IMR-90 (cell line): ENCODE measurements around the gene ATXN10. TPM values are rescaled to one million over a fixed set of nuclear protein-coding genes. Genes with fewer than 3 reads are reported as not detected.
A peak's percentile ranks its signal among the peaks of the same experiment; 100 is the strongest.

ENCODE experiments used
- ATAC-seq: fragments of 200-7000 bp; cut with Tn5 transposase; 2 replicates; pipeline ENCODE4 v1.9.1; 2020; ENCODE audit warnings: low read depth, mild to moderate bottlenecking, moderate library complexity
- BruUV-seq: library from RNA; stranded (reverse); fragments of 400-500 nt; replicated peaks from 2 replicates; lab custom pipeline; 2021; lab: Mats Ljungman, UMichigan
- CTCF ChIA-PET: fragments of 300-600 bp; formaldehyde crosslinking; extraction: SDS; loops from one replicate; lab custom pipeline; 2021; ENCODE audit warnings: antibody characterized with exemption; lab: Yijun Ruan, JAX
- POLR2A ChIA-PET: fragments of 300-600 bp; sonication (Branson Sonifier 250); formaldehyde crosslinking; loops from one replicate; lab custom pipeline; 2022; ENCODE audit warnings: antibody characterized with exemption; ENCODE audit not compliant: unreplicated experiment; lab: Charles Lee
- DNase-seq: peaks from one replicate; pipeline ENCODE4 v3.0.0; 2013
- H2AFZ ChIP-seq: replicated peaks from 2 replicates; pipeline ENCODE3; 2013; ENCODE audit warnings: low read length, mild to moderate bottlenecking; ENCODE audit not compliant: poor library complexity
- H2AK5ac ChIP-seq: 2 replicates; pipeline ENCODE4 v1.6.1; 2013; ENCODE audit warnings: low read depth, low read length, inconsistent platforms
- H2AK9ac ChIP-seq: replicated peaks from 2 replicates; pipeline ENCODE3; 2013; ENCODE audit warnings: mild to moderate bottlenecking, low read depth, low read length, moderate library complexity; ENCODE audit not compliant: poor library complexity
- H2BK120ac ChIP-seq: 2 replicates; pipeline ENCODE4 v1.6.1; 2013; ENCODE audit warnings: low read depth, low read length, inconsistent platforms
- H2BK15ac ChIP-seq: 3 replicates; pipeline ENCODE4 v1.6.1; 2013; ENCODE audit warnings: low read depth, low read length, inconsistent platforms
- H2BK20ac ChIP-seq: 2 replicates; pipeline ENCODE4 v1.6.1; 2013; ENCODE audit warnings: low read depth, mild to moderate bottlenecking, inconsistent platforms, low read length, moderate library complexity
- H2BK5ac ChIP-seq: 2 replicates; pipeline ENCODE4 v1.6.1; 2013; ENCODE audit warnings: mild to moderate bottlenecking, low read depth, low read length, inconsistent platforms; ENCODE audit not compliant: poor library complexity, severe bottlenecking
- H3K14ac ChIP-seq: replicated peaks from 2 replicates; pipeline ENCODE4 v1.6.1; 2013; ENCODE audit warnings: low read depth, low read length, inconsistent platforms
- H3K18ac ChIP-seq: 2 replicates; pipeline ENCODE4 v1.6.1; 2013; ENCODE audit warnings: low read depth, low read length, control low read depth
- H3K23ac ChIP-seq: 2 replicates; pipeline ENCODE4 v1.6.1; 2013; ENCODE audit warnings: low read depth, low read length, inconsistent platforms
- H3K27ac ChIP-seq: 2 replicates; pipeline ENCODE4 v1.5.1; 2013; ENCODE audit warnings: mild to moderate bottlenecking, control low read depth, low read length; ENCODE audit not compliant: insufficient read depth
- H3K27me3 ChIP-seq: 2 replicates; pipeline ENCODE4 v1.6.1; 2013; ENCODE audit warnings: low read length; ENCODE audit not compliant: control insufficient read depth, insufficient read depth
- H3K36me3 ChIP-seq: 2 replicates; pipeline ENCODE4 v1.6.1; 2013; ENCODE audit warnings: low read length, mixed read lengths; ENCODE audit not compliant: control insufficient read depth, insufficient read depth
- H3K4ac ChIP-seq: 2 replicates; pipeline ENCODE4 v1.6.1; 2013; ENCODE audit warnings: low read depth, low read length, inconsistent platforms
- H3K4me1 ChIP-seq: 2 replicates; pipeline ENCODE4 v1.6.1; 2013; ENCODE audit warnings: low read length, mixed read lengths; ENCODE audit not compliant: control insufficient read depth, insufficient read depth
- H3K4me2 ChIP-seq: 2 replicates; pipeline ENCODE4 v1.6.1; 2013; ENCODE audit warnings: low read depth, mild to moderate bottlenecking, control low read depth, low read length, moderate library complexity
- H3K4me3 ChIP-seq: 2 replicates; pipeline ENCODE4 v1.5.1; 2013; ENCODE audit warnings: low read depth, mild to moderate bottlenecking, control low read depth, low read length, moderate library complexity; ENCODE audit not compliant: insufficient read depth
- H3K56ac ChIP-seq: 2 replicates; pipeline ENCODE4 v1.6.1; 2013; ENCODE audit warnings: low read length, inconsistent platforms; ENCODE audit not compliant: insufficient read depth; ENCODE audit errors: extremely low read depth
- H3K79me1 ChIP-seq, 2 experiments: 2 replicates each; pipeline ENCODE4 v1.6.1; 2013; ENCODE audit warnings: low read length in 2 of 2, inconsistent platforms in 1 of 2, low read depth in 1 of 2
- H3K9ac ChIP-seq: 2 replicates; pipeline ENCODE4 v1.6.1; 2013; ENCODE audit warnings: low read depth, low read length, control low read depth
- H3K9me1 ChIP-seq: 2 replicates; pipeline ENCODE4 v1.6.1; 2013; ENCODE audit warnings: low read length, inconsistent platforms; ENCODE audit not compliant: insufficient read depth
- H3K9me3 ChIP-seq: 2 replicates; pipeline ENCODE4 v1.6.1; 2013; ENCODE audit warnings: low read length; ENCODE audit not compliant: control insufficient read depth, insufficient read depth
- H4K20me1 ChIP-seq: 2 replicates; pipeline ENCODE4 v1.6.1; 2013; ENCODE audit warnings: low read length, inconsistent platforms; ENCODE audit not compliant: insufficient read depth
- H4K5ac ChIP-seq: 2 replicates; pipeline ENCODE4 v1.6.1; 2013; ENCODE audit warnings: mild to moderate bottlenecking, low read depth, low read length, control low read depth
- H4K8ac ChIP-seq, 2 experiments: 2 replicates each; pipeline ENCODE4 v1.6.1; 2013; ENCODE audit warnings: low read depth in 2 of 2, low read length in 2 of 2, control low read depth in 1 of 2, inconsistent platforms in 1 of 2
- H4K91ac ChIP-seq: 2 replicates; pipeline ENCODE4 v1.6.1; 2013; ENCODE audit warnings: low read depth, low read length, inconsistent platforms; ENCODE audit not compliant: insufficient read depth
- BHLHE40 ChIP-seq: fragments of 150-350 bp; IDR thresholded peaks from 2 replicates; pipeline ENCODE4 v1.6.1; 2016; ENCODE audit warnings: mild to moderate bottlenecking, low read depth, low read length
- CEBPB ChIP-seq: IDR thresholded peaks from 2 replicates; pipeline ENCODE4 v1.6.1; 2012; ENCODE audit warnings: low read depth, low read length, improper control_type of control experiment
- CHD1 ChIP-seq: IDR thresholded peaks from 2 replicates; pipeline ENCODE4 v1.6.1; 2012; ENCODE audit warnings: low read depth, low read length, improper control_type of control experiment
- CTCF ChIP-seq: conservative IDR thresholded peaks from 2 replicates; pipeline ENCODE4 v1.5.1; 2012; ENCODE audit warnings: mild to moderate bottlenecking, low read depth, low read length, improper control_type of control experiment
- ELK1 ChIP-seq: fragments of 150-350 bp; IDR thresholded peaks from 2 replicates; pipeline ENCODE4 v1.6.1; 2016; ENCODE audit warnings: low read depth, mild to moderate bottlenecking, low read length, moderate library complexity, borderline replicate concordance
- FOS ChIP-seq: fragments of 150-350 bp; IDR thresholded peaks from 2 replicates; pipeline ENCODE4 v1.6.1; 2016; ENCODE audit warnings: low read depth, low read length
- MAFK ChIP-seq: IDR thresholded peaks from 2 replicates; pipeline ENCODE4 v1.6.1; 2012; ENCODE audit warnings: low read depth, low read length, improper control_type of control experiment
- POLR2A ChIP-seq: IDR thresholded peaks from 2 replicates; pipeline ENCODE4 v1.6.1; 2012; ENCODE audit warnings: mild to moderate bottlenecking, low read depth, low read length
- RAD21 ChIP-seq: IDR thresholded peaks from 2 replicates; pipeline ENCODE4 v1.6.1; 2012; ENCODE audit warnings: low read length, improper control_type of control experiment
- SMC3 ChIP-seq: fragments of 150-350 bp; IDR thresholded peaks from 2 replicates; pipeline ENCODE4 v1.6.1; 2016; ENCODE audit warnings: low read depth, mild to moderate bottlenecking, antibody characterized with exemption, low read length, moderate library complexity
- WGBS, 2 experiments: methylation state at CpG; one replicate each; pipeline versions ENCODE4 v1.1.5 to v1.1.7; 2013; ENCODE audit warnings: missing lambda C conversion rate in 2 of 2; ENCODE audit not compliant: insufficient read length in 1 of 2; ENCODE audit errors: extremely low coverage in 2 of 2; 5-methylcytosine and 5-hydroxymethylcytosine counted together
- dilution Hi-C: fragments of 300-500 bp; cut with HindIII; formaldehyde crosslinking; loops from one replicate; pipeline ENCODE4 v1.14.3; 2018; ENCODE audit warnings: low sequenced_read_pairs; ENCODE audit not compliant: unreplicated experiment
- in situ Hi-C: fragments of 300-500 bp; cut with MboI; formaldehyde crosslinking; loops from 3 replicates; pipeline ENCODE4 v1.14.3; 2019; ENCODE audit warnings: low sequenced_read_pairs, inconsistent platforms, mixed read lengths
- intact Hi-C: fragments of 100-400 bp; cut with micrococcal nuclease; formaldehyde crosslinking; loops from 2 replicates; pipeline ENCODE4 v1.10.0; 2022
- polyA plus RNA-seq, 3 experiments: library from polyadenylated mRNA; depleted of rRNA; stranded (reverse); fragments of >200 nt; gene quantifications; 2 replicates each; pipeline ENCODE4 v1.2.3, GENCODE V29; 2012; ENCODE audit warnings: low replicate concordance in 1 of 3
- total RNA-seq: library from RNA; depleted of rRNA; stranded (reverse); fragments of >200 nt; gene quantifications from 2 replicates; pipeline ENCODE4 v1.2.3, GENCODE V29; 2012

ATXN10 gene
- total and polyA plus RNA-seq, 2 of the 4 experiments (the other 2 are of a cell fraction): 116 to 231 TPM

- H3K18ac ChIP-seq: no peak overlapping the region
- WGBS, 2 experiments: no CpG with 5 or more reads among the region's 2 CpGs
- H3K4ac ChIP-seq: no peak overlapping the region
- H3K9me1 ChIP-seq: peaks cover 26% of the 10 kb centered on the region
- peaks cover 55% of the 10 kb centered on the region for H4K20me1 ChIP-seq
- no peak overlapping the region for H2BK120ac ChIP-seq
- DNase-seq (no peak), ATAC-seq (no peak)
- H2AK5ac ChIP-seq: peak overlapping the region; percentile 90
- no peak overlapping the region for H2BK5ac ChIP-seq
- ChIA-PET CTCF (no interaction called here), POLR2A (no interaction called here)
- H4K91ac ChIP-seq: no peak overlapping the region
- H3K27me3 ChIP-seq: no peaks in the 10 kb centered on the region
- no peak overlapping the region for H3K4me3 ChIP-seq
- TF ChIP-seq CTCF (no peak), CEBPB (no peak), BHLHE40 (no peak), ELK1 (no peak), CHD1 (no peak), MAFK (no peak), FOS (no peak), SMC3 (no peak), RAD21 (no peak), POLR2A (no peak)
- no peak overlapping the region for H2AK9ac ChIP-seq
- H3K36me3 ChIP-seq: peaks cover 20% of the 10 kb centered on the region
- no peak overlapping the region for H3K14ac ChIP-seq
- intact Hi-C loops (no loop called here), in situ Hi-C loops (no loop called here), dilution Hi-C loops (no loop called here)
- H3K27ac ChIP-seq: no peak overlapping the region
- H4K5ac ChIP-seq: no peak overlapping the region
- H3K9ac ChIP-seq: no peak overlapping the region
- no peak overlapping the region for H2BK15ac ChIP-seq
- no peak overlapping the region for H4K8ac ChIP-seq
- no peak overlapping the region for H2BK20ac ChIP-seq
- no peak overlapping the region for H2AFZ ChIP-seq
- no peak overlapping the region for H3K4me2 ChIP-seq
- H3K56ac ChIP-seq: no peak overlapping the region
- no peaks in the 10 kb centered on the region for H3K9me3 ChIP-seq
- peaks cover 17% of the 10 kb centered on the region for H3K4me1 ChIP-seq
- peaks cover 32 to 74% of the 10 kb centered on the region in 2 experiments for H3K79me1 ChIP-seq
- BruUV-seq: no TSS peak
- H3K23ac ChIP-seq: peak overlapping the region; percentile 60; the same call in 1 of the 2 replicates
These were observed 36.5 kb downstream of the ATXN10 start for GRCh38 chr22:45708145-45708544.
